Germinal center (tissue), 1 donor: Measurements from ENCODE around the gene SLC15A1.

Experiments used
- DNase-seq: peaks from one replicate; pipeline ENCODE4 v3.0.0; 2012; ENCODE audit warnings: mixed read lengths, low spot score

The SLC15A1 gene, protein sequence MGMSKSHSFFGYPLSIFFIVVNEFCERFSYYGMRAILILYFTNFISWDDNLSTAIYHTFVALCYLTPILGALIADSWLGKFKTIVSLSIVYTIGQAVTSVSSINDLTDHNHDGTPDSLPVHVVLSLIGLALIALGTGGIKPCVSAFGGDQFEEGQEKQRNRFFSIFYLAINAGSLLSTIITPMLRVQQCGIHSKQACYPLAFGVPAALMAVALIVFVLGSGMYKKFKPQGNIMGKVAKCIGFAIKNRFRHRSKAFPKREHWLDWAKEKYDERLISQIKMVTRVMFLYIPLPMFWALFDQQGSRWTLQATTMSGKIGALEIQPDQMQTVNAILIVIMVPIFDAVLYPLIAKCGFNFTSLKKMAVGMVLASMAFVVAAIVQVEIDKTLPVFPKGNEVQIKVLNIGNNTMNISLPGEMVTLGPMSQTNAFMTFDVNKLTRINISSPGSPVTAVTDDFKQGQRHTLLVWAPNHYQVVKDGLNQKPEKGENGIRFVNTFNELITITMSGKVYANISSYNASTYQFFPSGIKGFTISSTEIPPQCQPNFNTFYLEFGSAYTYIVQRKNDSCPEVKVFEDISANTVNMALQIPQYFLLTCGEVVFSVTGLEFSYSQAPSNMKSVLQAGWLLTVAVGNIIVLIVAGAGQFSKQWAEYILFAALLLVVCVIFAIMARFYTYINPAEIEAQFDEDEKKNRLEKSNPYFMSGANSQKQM

DNA sequence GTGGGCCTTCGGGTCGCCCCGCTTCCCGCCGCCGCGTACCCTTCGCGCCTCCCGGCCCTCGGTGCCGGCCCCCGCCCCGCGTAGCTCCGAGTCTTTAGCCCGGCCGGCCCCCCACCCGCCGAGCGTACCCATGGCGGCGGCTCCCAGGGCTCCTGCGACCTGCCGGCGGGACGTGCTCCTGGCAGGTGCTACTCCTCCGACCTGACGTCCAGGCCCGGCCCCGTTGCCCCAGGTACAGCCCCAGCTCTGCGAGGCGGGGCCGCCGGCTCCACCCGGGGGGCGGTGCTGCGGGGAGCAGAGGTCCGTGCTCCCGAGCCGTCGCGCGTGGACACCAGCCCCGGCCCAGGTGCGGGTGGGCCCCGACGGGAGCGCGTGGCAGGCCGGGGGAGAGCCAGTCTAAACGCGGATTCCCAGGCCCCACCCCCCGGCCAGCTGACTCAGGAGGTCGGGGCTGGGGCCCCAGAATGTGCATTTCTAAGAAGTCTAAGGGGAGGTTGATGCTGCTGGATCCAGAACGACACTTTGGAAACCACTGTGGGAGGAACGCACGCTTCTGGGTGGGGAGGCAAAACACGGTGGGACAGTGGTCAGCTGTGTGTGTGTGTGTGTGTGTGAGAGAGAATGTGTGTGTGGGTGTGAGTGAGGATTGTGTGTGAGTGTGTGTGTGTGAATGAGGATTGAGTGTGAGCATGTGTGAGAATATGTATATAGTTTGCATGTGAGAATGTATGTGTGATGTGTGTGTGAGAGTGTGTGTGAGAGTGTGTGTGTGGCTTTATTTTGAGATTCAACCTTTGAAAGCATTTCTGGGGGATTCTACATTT lies at the start of gene SLC15A1:
TSS of gene SLC15A1 (minus strand) at position 206 of the 824 bp plus-strand sequence. CDS start at position 132, 74 bp downstream.
- DNase-seq, result no peak

DNA sequence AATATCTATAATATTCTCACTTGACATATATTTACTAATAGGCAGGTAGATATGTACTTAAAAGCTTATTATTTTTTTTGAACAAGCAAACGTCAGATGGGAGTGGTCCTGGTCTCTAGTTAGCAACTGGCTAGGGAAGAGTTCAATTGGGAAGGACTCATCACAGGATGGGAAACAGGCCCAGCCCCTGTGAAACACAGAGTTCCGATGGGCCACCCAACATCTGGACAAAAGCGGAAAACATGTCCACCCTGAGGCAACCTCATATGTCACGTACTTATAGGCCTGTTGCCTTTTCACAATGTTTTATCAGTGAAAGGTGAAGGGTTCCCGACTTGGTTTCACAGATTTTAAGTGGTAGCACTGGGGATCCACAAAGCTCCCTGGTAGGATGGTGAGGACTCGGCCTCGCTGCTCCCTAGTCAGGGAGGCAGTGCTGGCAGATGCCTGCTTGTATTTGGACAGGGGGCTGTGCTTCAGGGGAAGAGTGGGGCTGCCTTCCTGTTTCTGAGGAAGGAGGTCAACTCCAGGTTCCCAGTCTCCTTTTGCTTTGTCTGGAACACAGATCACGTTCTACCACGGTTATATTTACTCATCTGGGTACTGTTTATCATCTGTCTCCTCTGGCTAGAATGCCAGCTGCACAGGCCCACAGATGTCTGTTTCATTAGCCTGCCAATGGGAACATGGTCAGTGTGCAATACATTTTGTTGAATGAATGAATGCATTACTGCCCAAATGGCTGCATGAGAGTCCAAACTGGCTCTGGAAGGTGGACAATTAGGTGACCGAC lies 49.4 kb upstream of the SLC15A1 start:
- no peak for DNase-seq

DNA sequence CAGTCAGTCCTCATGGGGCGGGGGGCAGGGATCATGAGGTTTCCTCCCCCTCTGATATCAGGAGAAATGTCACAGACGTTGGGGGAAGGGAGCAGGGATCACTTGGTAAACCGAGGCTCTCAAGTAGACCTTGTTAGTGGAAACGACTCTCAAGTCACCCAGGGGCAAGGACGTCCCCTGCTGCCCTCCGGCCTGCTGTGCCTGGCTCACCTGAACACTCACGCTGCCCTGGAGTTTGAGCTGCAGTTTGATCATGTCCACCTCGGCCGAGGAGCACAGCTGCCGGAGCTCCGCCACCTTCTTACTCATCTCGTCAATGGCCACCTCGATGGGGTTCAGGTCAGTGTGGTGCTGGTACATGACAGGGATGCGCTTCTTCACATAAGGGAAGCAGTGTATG lies 47.6 kb upstream of the SLC15A1 start:
- DNase-seq, result no peak

DNA sequence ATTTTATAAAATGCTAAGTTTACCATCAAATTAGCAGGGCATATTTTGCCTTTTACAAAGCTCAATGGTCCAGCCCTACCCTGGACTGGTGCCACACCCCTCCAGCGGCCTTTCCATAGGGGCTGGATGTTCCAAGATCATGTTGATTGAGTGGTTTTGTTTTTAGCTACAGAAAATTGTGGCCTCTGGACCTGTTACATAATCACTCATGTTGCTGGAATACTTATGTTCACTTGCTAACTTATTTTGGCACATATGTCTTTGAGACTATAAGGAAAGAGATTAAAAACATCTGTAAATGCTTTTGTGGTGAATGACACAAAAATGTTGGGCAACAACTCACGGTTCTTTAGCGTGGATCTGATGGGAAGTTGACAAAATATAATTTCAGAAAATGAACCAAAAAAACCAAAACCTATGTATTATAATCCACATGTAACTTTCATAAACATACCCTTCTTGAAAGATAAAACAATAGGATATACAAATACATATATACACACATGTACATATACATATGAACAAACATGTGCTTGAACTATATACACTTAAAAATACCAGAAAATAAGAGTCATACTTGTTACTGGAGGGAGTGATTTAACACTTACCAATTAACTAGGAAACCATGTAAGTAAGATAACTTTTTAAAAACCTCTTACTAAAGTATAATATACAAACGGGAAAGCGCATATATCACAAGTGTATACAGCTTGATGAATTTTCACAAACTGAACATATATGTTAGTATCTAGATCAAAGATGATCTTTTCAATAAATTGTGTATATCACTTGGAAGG lies 46.6 kb upstream of the SLC15A1 start:
- no peak for DNase-seq

DNA sequence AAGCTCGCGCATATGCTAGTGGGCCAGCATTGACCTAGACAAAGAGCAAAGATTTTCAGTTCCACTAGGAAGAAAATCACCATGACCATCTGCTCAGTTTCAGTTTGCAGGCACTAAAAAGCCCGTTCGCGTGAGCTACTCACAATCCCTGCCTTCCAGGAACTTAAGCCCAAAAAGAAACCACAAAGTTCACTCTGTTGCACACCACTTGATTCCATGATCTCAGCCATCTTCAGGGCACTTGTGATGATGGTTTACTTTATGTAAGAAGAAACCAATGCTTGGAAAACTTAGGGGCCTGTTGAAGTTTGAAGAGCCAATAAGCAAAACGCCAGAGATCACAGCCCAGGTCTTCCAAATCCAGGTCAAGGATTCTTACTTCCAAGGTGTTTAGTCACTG lies 45.0 kb upstream of the SLC15A1 start:
- DNase-seq, result no peak

DNA sequence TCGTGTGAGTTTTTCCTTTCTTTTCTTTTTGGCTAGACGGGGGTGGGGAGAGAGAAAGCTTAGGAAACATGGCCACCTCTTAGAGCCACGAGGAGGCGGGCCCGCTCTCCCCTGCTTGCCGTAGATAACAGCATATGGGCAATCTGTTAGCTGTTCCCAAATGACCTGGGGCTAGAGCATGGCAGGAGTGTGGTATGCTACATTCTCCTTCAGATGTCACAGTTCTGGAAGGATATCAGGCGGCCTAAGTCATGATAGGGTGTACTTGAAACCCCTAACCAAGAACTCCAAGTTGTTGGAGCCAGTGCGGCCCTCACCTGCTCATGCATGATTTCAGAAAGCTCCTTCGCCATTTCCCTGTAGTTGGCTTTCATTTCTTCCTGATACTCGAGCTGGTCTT lies 44.3 kb upstream of the SLC15A1 start:
- no peak for DNase-seq

DNA sequence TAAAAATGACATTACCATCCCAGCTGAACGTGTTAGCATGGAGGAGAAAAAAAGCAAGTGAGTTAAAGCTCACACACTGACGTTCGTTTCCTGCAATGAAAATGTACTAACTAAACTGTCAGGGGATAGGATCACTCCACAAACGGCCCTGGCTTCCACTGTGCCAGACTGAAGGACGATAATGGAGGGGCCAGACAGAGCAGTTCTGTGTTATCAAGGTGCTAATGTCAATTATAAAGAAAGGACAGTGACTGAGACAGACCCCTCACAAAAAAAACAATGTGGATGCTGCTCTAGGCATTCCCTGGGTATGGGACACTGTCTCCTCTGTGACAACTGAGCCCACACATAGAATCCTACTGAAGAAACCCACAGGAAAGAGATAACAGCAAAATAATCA lies 43.7 kb upstream of the SLC15A1 start:
- DNase-seq, result no peak

DNA sequence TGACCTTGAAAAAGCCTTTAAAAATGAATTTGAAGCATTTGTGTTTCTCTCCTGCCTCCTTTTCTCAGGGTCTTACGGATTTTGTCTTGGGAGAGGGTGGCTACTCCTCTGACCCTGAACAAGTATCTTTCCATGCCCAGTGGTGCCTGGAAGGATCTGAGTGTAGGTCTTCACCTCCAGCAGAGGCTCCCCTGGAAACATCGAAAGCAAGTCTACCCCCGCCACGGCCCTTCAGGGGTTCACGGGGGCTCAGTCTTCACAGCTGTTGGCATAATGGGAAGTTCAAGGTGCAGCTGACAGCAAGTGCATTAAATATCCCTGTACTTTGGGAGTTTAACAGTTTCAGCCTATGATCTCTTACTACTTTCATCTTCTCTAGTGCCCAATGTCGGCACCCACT lies 42.7 kb upstream of the SLC15A1 start:
- no peak for DNase-seq

DNA sequence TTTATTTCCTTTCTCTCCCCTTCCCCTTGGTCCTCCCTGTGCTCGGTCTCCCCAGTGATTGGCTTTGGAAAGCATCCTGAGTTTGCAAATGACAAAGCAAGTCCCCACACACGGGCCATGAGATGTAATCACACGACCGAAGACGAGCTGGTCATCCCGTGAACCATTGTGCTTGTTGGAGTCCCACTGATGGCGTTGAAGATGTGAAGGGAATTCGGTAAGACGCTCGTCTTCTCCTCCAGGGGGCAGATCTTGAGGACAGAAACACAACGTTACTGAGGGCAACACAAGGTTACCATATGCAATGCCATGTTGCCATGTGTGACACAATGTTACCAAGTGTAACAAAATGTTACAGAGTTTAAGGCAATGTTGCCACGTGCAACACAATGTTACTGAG lies 42.0 kb upstream of the SLC15A1 start:
- DNase-seq, result no peak

DNA sequence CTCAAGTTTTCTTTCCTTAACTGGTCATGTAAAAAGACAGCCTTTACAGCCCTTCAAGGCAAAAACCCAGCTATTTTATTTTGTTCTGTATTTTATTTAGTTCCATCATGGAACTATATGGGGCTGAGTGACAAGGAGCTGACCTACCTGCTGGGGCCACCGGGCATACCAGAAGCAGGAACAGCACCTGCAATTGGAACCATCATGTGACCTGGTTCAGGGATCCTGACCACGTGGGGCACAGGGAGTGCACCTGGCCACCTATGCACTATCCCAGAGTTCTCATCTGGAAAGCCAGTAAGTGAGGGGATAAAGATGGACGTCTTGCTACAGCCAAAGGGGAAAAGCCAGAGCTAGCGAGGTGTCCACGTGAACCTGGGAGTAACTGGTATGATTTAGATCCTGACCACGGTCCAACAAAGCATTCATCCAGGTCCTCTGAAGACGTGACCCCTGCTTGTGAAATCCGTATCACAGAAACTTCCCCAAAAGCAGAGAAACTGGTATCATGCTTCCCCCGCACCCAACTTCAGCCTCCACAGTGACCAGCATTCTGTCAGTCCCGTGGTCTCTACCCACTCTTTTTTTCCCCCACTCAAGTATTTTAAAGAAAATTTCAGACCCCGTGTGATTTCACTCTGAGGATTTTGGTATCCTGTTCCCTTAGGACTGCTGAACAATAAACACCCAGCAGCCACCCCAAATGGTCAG lies 40.5 kb upstream of the SLC15A1 start:
- no peak for DNase-seq

DNA sequence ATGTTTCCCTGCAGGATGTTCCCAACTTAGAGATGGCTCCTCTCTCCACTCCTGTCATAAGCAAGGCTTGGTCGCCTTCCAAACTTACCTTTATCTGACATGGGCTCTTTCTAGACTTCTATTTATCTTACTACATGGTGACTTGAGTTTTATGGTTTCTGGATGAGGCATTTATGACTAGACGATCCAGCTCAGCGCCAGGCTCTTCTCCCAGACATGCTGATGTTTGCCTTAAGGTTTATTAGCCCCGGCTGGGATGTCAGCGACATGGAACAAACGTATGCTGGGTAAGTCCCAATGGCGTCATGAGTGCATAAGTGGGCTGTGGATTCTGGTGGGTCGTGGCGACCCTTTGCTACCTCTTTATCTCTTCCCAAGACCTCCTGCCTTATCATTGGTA lies 39.8 kb upstream of the SLC15A1 start:
- no peak for DNase-seq

DNA sequence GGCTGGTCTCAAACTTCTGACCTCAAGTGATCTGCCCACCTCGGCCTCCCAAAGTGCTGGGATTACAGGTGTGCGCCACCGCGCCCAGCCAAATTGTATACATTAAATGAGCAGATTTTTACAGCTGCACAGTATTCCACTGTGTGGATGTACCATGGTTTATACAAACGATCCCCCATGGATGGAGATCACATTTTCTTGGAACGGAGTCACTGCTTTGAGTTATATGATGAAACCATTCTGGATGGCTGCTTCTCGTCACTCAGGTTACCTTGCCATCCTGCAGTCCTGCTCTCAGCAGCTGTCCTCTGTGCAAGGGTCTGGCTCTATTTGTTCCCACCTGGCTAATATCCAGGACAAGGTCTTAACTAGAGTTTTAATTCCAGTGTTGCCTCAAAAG lies 39.1 kb upstream of the SLC15A1 start:
- DNase-seq, result no peak

DNA sequence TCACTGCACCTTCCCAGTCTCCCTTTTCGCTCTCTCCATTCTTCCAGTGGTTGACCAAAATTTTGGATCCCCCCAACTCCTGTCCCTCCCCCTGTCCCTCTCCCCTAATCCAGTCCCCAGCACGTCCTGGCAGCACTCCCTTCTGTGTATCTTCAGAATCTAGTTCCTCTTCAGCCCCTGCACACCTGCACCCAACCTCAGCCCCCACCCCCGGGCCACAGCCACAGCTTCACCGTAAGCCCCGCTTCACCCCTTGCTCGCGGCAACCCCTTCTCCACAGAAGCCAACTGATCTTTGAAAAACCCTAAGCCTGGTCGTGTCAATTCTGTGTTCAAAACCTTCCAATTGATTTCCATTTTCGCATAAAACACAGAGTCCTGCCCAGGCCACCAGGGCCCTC lies 35.5 kb upstream of the SLC15A1 start:
- DNase-seq, result no peak

DNA sequence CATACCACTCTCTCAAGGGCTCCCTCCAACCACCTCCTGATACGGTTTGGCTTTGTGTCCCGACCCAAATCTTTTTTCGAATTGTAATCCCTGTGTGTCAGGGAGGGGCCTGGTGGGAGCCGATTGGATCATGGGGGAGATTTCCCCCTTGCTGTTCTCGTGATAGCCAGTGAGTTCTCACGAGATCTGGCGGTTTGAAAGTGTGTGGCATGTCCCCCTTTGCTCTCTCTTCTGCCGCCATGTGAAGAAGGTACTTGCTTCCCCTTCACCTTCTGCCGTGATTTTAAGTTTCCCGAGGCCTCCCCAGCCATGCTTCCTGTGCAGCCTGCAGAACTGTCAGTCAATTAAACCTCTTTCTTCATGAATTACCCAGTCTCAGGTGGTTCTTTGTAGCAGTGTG lies 34.7 kb upstream of the SLC15A1 start:
- no peak for DNase-seq

DNA sequence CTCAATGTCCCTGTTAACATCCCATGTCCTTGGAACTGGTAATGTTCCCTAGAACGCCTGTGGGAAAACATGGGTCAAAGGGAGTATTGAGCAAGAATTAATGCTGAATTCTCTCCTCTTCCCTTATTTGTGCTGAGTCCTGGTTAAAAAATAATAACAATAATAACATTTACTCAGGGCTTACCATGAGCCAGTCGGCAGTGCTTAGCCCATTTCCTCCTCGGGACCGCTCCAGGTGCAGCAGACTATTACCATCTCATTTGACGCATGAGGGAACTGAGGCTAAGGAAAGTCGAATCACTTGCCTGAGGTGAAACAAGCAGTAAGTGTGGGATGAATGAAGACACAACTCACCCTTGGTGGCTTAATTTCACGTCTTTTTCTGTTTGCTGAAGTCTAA lies 33.6 kb upstream of the SLC15A1 start:
- no peak for DNase-seq

DNA sequence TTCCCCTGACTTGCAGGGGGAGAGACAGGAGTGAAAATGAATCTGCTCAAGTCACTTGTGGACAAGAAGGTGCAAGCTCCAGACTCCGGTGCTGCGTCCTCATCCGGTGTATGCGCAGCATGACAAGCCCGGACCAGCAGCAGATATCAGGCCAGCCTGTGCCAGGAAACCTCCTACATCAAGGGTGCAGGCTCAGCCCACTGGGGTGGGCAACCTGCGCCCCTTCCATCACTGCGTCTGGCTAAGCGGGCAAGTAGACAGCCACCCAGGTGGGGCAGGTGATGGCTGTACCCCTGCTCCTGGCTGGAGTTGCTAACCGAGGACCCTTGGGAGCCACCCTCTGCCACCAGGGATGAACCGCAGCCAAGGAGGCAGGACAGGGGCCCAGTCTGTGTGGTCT lies 32.9 kb upstream of the SLC15A1 start:
- DNase-seq, result no peak

DNA sequence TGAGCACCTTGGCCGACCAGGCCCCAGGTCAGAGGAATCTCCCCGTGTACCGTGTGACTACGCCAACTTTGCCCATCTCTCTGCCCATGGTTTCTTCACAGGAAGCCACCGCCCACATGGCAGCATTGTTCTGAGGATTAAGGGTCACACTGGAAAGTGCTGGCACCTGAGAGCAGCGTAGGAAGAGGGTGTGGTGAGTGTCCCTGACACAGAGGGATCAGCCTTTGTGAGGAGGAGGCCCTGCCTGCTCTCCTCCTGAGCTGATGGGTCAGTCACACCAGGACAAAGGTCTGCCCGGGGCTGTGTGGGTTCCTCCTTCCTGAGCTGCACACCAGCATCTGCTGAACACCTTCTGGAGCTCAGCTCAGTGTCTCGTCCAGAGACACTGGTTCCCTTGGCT lies 32.2 kb upstream of the SLC15A1 start:
- DNase-seq, result no peak

DNA sequence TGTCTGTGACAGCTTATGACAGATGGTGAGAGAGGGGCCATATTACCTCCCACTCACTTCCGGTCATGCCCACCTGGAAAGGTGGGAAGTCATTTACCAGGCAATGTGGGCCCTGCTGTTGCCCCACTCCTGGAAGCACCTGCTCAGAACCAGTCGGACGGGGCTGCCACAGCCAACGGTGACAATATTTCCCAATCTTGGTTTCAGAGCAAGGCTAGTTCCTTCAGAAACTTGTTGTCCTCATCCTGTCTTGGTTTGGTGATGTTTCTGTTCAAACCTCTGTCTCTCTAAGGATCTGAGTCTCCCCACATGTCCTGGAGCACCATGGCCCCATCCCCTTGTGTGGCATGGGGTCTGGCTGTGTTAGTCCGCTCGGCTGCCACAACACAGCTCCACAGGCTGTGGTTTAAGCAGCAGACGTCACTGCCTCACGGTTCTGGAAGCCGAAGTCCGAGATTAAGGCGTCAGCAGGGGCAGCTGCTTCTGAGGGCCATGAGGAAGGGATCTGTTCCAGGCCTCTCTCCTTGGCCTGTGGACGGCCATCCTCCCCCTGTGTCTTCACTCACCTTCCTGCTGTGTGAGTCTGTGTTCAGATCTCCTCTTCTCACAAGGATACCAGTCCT lies 31.5 kb upstream of the SLC15A1 start:
- DNase-seq, result no peak

DNA sequence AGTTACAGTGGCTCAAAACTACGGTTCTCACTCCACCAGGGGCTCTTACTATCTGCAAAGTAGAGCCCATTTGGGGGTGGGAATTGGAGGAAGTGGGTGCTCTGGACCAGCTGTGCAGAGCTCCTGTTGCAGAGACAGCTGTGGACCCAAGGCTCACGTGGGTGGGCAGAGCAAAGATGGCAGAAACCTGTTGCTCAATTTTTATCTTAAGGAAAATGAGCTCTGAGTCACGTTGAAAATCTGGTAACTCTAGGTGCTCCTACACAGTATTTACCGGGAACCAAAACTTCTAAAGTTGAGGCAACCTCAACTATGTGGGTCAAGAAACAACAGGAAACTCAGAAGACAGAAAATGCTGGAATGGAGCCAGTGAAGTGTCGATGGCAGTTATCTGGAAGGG lies 30.2 kb upstream of the SLC15A1 start:
- DNase-seq, result no peak

DNA sequence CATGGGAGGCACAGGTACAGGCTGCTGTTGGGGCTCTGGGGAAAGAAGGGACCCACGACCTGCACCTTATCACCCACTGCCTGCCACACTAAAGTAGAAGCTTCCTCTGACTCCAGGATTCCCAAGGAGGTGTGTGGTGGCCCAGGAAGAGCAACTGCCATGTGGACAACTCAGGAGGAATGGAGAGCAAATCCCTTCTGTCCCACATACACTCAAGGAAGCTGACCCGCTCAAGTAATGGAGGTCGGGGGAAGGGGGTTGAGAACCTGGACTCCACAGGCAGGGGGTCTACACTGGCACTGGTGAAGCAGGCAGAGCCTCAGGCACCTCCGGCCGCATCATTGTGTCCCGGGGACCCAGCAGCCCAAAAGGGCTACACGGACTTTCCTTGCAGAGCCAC lies 29.4 kb upstream of the SLC15A1 start:
- no peak for DNase-seq
